ENCODE data around the gene PEX10.

Gene PEX10

DNA sequence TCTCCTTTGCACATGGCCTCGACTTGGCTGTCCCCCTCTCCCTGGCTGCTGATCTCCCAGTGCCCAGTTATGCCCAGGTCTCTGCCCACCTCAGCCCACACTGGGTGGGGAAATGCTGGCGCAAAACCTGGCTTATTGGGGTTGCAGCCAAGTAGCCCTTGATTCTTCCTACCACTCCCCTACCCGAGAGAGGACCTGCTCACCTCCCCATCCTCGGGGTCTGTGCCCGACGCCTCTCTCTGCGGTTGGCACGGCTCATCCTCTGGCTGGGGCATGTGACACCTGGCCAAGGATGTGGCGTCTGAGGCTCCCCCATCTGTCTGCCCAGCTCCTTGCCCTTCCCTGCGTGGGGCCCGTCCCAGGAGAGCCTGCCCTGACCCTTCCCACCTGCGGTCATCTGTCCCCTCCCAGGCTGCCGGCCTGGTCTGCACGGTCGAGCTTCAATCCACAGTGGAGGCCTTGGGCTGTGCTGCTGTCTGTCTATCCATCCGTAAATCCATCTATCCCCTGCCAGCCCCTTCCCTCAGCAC, 6.5 kb upstream of the PEX10 start:
- no peak for DNase-seq

DNA sequence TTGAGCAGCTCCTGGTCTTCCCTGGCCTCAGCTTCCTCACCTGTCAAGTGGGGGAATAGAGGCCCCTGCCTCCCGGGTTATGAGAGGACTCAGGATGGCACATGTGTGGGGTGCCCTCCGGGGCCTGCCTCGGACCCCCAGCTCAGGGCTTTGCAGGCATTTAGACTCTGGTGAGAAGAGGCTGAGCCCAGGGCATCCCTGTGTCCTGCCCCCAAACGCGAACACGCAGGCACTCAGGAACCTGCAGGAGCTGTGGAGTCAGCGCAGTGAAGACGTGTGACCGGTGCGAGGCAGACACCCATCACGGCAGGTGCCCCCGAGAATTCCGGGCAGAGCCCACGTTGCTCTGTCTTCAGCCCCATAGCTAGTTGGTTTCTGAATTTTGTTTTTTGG, 5.5 kb upstream of the PEX10 start:
- no peak for DNase-seq

DNA sequence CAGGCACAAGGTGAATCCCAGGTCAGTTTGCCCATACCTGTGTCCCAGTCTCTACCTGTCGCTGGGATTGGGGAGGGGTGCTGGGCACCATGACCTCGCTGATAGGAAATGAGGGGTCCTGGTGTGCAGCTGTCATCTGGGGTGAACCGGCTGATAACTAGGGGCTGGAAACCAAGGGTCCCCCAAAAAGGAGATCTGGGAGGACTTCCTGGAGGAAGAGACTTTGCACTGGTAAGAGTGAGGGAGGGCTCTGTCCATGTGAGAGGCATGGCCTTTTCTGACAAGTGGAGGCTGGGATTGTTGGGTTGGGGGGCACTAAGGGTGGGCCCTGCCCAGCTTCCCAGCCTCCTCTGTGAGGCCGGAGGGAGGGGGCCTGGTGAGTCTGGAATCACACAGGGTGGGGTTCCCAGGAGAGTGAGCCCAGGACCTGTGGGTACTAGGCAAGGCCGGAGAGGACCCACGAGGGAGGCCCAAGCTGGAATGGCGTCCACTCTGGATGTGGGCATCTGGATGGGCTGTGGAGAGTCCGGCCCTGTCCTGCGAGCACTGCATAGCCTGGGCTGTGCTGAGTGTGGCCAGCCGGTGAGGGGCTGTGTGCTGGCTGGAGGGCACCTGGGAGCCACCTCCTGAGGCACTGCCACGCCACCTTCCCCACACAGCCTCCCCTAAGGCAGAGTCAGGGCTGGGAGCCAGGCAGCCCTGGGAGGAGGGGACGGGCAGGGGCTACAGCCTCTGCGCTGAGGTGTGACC, 4.9 kb upstream of the PEX10 start:
- DNase-seq = no peak

DNA sequence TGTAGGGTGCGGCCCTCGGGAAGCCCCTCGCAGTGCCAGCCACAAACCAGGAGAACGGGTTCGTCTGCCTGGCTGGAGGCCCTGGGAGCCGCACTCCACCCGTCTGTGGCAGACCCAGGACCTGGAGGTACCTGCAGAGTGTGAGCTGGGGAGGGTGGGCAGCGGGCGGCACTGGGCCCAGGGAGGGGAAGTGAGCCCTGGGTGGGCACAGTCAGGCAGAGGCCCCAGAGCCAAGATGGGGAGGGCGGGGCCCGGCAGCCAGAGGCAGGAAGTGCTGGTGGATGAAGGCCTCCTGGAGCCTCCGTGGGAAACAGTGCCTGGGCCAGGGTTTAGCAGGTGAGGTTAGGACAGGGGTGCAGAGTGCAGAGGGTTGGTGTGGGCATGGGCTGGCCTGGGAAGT, 4.0 kb upstream of the PEX10 start:
- DNase-seq = no peak

GRCh38 chr1:2415801-2416208, 3.4 kb upstream of the PEX10 start:
- DNase-seq = no peak

DNA sequence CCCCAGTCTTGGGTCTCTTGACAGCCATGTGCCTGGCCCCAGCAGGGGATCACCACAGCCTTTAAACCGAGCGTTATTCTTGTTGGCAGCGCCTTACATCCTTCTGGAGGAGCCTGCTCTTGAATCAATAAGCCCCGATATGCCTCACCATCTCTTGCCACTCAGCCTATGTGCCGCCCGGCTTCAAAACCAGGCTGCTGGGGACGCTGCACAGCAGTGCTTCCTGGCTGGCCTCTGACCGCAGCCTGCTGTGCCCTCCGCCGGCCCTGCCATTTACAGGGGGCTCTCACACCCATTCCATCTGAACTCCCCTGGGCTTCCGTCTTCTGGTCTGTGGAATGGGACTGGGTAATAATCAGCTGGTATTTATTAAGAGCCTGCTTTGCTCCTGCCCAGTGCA, 3.0 kb upstream of the PEX10 start:
- DNase-seq = no peak

- peak; percentile 71 for DNase-seq
Observed at GRCh38 chr1:2414297-2414958, 2.1 kb upstream of the PEX10 start.

- DNase-seq = no peak
Observed at GRCh38 chr1:2413495-2414296, 1.3 kb upstream of the PEX10 start.

DNA sequence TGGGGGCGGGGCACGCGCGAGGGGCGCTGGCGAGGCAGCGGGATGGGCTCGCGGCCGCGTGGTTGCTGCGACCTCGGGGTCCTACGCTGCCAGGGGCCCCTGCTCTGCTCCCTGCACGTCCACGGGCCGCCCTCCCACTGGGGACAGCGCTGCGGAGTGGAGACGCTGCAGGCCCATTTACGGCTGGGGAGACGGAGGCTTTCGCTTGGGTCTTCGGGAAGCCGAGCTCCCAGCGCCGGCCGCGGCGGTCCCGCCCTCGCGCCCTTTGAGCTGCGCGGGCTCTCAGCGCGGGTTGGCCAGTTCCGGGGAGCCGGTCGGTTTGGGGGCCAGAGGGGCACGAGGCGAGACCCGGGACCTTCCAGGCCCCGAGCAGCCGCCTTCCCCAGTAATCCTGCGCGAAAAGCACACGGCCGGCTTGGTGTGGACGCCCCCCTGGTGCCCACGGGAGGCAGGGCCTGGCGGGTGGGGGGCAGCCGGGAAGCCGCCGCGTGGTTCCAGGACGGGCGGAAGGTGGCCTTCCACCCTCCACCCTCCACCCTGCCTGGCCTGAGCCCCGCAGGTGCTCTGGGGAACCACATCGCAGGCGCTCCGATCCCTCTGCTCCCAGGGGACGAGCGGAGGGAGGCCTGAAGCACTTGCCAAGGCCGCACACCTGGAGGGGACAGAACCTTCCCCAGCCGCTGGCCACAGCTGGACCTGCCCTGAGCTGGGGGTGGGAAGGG, 570 bp upstream of the PEX10 start:
- DNase-seq = no peak

DNA sequence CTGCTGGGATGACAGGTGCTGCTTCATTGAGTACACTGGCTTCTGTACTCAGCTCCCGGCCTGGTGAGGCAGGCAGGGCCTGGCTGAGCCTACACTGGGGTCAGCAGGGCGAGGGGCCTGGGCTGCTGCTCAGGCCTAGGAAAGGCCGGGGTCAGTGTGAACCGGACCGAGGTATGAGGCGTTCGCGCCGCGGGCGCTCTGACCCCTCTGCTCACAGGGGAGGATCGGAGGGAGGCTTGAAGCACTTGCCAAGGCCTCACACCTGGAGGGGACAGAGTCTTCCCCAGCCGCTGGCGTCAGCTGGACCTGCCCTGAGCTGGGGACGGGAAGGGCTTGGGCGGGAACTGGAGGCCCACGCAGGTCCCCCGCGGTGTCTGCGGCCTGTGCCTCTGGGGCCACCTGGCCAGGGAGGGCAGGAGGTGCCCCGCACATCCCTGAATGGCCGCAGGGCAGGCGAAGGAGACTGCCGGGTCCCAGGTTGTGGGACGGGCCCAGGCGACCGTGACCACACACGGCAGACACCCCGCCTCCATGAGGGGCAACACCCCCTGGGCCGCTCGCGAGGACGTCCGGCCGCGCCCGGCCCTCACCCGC, 466 bp downstream of the PEX10 start:
- no peak for DNase-seq

DNA sequence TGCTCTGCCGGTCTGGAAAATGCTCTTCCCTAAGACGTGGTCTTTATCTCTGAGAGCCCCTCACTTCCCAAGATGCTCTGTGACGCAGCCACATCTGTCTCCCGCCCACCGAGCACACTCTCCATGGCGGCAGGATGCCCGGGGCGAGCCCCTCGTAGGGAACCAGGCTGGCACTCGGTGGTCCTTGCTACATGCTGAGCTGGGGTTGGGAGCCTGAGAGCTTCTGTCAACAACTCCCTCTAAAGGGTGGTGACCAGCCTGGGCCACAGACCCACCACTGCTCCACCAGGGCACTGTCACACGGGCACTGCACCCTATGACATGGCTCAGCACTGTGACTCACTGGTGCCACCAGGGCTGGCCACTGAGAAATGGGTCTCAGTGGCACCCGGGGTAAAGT, 2.6 kb downstream of the PEX10 start:
- no peak for DNase-seq

GRCh38 chr1:2408859-2409276, 3.5 kb downstream of the PEX10 start:
- no peak for DNase-seq

DNA sequence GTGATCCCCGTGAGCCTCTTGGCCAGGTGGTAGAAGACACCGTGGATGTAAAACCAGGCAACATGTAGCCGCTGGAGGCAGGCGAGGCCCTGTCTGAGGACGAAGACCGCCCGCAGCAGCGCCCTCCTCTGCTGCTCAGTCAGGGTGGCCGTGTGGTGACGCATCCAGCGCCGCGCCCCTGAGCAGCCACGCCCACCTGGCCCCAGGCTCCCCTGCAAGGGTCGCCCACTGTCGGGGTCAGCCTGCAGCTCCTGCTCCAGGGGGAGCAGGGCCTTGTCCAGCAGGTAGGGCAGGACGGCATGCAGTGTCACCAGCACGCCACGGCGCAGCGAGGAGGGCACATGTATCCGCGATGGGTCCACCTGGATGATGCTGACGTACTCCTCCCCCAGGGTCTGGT, 3.9 kb downstream of the PEX10 start:
- DNase-seq = no peak

GRCh38 chr1:2407991-2408275, 4.4 kb downstream of the PEX10 start:
- no peak for DNase-seq

- DNase-seq = no peak
Observed at GRCh38 chr1:2407166-2407990, 5.0 kb downstream of the PEX10 start.

DNA sequence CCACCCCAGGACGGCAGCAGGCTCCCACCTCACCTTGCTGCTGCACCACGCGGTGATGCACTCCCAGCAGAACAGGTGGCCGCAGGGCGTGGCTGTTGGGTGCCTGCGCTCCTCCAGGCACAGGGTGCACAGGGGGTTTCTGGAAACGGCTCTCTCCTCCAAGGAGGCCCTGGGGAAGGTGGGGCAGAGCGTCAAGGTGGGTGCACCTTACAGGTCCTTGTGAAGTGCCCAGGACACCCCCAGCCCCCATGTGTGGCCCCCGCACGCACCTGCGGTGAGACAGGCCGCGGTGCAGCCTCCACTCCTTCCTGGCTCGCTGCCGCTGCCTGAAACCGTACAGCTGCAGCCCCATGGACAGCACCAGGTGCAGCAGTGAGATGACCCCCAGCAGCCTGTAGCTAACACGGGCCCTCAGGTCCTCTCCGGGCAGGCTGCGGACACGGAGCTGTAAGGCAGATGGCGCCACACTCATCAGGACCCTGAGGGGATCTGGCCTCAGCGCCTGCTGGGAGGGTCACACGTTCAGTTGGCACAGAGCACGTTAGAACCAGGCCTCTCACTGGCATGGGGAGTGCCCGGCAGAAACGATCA, 5.8 kb downstream of the PEX10 start:
- no peak for DNase-seq

DNA sequence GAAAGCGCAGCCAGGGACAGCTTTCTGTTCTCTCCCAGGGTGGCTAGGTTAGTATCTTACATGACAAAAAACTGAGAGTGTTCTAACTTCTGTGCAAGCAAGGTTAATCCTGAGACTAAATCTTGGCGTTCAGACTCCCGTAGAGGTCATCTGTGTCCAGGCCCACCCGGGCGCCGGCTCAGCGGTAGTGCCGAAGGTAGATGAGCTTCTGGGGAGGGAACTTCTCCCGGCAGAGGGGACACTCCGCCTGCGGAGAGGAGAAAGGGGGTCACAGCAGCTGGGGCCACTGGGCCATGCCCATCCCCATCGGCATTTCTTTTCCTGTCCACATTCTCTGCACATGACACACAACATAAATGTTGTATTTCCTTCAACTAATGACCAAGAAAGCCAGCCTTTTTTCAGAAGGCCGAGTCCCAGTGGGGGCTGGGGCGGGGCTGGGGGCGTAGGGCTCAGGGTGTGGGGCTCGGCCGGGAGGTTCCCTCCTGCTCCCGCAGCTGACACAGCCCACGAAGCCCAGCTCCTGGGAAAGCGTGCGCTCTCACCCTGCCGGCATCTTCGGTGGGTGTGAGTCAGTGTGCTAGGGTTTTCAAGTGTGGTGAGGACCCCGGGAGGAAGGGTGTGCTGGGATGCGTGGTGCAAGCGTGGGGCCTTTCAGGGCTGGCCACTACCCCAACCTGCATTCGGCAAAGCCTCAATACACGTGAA, 6.6 kb downstream of the PEX10 start:
- peak; percentile 27 for DNase-seq

DNA sequence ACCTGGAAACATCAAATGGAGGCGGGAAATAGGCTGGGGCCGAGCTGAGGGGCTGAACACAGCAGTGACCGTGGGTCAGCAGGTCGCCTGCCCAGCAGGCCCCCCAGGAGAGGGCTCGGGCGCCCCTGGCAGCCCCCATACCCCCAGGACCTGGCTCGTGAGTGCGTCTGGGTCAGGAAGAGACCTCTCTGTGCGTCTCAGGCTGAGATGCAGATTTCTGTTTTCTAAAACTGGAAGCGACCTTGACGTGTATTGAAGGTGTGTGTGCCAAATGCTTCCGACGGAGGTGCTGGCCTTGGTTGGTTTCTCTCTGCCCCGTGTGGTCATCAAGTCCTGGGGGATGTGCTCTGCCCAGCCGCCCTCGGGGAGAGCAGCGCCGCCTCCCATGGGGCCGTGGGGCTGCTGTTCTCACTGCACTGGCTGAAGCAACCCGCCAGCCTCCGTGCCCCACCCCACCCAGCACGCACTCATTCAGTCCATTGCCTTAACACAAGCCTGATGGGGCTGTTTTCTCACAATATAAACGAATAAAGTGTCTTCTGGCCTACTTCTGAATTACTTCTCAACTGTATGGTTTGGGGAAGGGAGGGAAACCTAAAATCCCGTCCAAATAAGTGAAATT, 7.4 kb downstream of the PEX10 start:
- no peak for DNase-seq

- no peak for DNase-seq
Observed at GRCh38 chr1:2404142-2404889, 8.0 kb downstream of the PEX10 start.

DNA sequence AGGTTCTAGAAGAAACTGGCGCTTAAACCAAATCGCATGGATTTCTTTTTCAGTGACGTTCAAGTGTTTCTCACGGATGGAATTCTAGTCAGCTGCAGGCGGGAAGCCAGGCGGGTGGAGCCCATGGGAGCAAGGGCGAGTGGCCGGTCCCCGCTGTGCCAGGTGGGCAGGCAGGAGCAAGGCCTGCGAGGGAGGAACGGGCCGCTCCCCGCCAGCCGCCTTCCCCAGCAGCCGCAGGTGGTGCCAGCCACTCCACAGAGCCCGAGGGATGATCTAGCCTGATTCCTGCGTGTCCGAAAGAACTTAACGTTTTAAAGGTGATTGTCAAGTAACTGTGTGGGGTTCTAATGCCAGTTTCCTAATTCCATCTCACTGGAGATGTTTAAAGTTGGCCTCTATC, 9.1 kb downstream of the PEX10 start:
- no peak for DNase-seq

All from T1000 (cell line).